ENCODE data around the gene CILP. TPM values are rescaled to one million over a fixed set of nuclear protein-coding genes. Genes with fewer than 3 reads are reported as not detected.

The CILP gene
- total RNA-seq, 2 experiments from 2014 or later = 0.06 TPM; not detected in 1

DNA sequence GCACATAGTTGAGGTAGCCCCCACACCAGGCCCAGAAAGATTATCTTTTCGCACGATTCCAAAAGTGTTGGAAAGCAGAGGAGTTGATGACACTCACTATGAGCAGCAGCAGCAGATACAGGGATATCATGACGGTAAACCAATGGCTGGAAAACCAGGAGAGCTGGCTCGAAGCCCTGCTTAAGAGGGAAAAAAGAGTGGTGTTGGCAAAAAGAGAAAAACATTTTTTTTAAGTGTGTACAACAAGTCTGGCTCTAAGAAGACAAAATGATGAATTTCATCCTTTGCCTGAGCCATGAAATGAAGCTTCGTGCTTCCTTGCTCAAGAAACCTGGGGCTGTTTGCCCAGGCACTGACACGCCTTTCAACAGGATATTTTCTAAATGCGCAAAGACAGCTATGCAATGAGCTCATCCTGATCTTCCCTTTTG is 48.1 kb upstream of the CILP start:
- CTCF ChIA-PET (ENCODE audit: unreplicated experiment) = no interaction called here

DNA sequence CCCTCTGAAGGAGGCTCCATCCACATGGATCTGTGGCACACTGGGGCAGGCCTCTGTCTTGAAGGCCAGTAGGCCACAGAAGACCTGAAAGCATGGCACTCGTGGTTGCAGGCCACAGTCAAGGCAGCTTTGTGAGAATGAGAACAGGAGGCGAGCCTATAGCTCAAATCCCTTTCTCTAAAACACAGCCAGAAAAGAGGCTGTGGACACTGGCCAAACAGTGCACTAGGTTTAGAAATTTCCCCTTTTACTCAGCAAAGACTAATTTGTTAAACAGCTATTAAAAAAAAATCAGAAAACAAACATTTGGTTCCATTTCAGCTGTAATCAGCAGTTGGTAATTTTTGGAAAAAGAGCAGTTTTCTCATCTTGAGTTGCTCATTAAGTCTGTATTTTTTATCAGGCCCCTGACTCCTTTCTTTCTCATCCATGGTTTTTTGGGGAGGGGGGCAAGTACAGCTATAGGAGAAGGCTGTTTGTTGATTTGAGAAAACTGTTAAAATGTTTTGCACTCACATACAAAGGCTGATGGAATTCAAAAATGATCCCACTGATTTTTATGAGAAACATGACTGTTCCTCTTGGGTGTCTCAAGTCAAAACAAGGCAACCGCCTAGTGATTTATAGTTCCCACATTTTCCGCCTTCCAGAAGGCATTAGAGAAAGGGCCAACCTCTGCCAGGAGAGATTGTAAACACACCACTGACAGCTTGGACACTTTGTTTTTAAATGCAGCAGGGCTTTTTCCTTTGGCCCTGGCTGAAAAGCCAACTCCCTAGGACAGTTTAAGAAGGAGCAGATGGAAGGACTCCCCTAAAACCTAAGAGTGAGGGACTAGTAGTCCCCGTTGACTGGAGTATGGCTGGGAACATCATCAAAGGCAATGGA is 47.3 kb upstream of the CILP start:
- Histone ChIP-seq H3K36me3 (ENCODE audit: insufficient read depth, low read length) (peaks cover 56% of the 10 kb centered on the region), H3K4me1 (ENCODE audit: insufficient read depth, low read length, poor library complexity, severe bottlenecking) (no peaks in the 10 kb centered on the region), H3K27ac (ENCODE audit: low read depth, low read length, poor library complexity, severe bottlenecking) (no peak overlapping the region), H3K9me2 (ENCODE audit: insufficient read depth, low read length) (no peaks in the 10 kb centered on the region), H2AFZ (ENCODE audit: low read length) (no peak overlapping the region), H3K4me2 (ENCODE audit: low read length) (no peak overlapping the region), H3K79me2 (ENCODE audit: insufficient read depth, low read depth, low read length) (no peaks in the 10 kb centered on the region), H3K9me3 (ENCODE audit: low read length) (no peaks in the 10 kb centered on the region), H4K20me1 (ENCODE audit: insufficient read depth, low read length) (no peaks in the 10 kb centered on the region), H3K4me3 (ENCODE audit: low read depth, low read length, poor library complexity, severe bottlenecking) (no peak overlapping the region)
- intact Hi-C loops (cut with micrococcal nuclease; ENCODE audit: unreplicated experiment) = no loop called here
- CTCF ChIA-PET (ENCODE audit: unreplicated experiment) = no interaction called here
- POLR2A ChIA-PET = interaction anchor here (0.8 to 0.9 kb wide), 2 partner anchors 13 to 903 kb away, joined by 4 read pairs; no protein-coding TSS in a partner anchor
- TF ChIP-seq, protein P1, sequence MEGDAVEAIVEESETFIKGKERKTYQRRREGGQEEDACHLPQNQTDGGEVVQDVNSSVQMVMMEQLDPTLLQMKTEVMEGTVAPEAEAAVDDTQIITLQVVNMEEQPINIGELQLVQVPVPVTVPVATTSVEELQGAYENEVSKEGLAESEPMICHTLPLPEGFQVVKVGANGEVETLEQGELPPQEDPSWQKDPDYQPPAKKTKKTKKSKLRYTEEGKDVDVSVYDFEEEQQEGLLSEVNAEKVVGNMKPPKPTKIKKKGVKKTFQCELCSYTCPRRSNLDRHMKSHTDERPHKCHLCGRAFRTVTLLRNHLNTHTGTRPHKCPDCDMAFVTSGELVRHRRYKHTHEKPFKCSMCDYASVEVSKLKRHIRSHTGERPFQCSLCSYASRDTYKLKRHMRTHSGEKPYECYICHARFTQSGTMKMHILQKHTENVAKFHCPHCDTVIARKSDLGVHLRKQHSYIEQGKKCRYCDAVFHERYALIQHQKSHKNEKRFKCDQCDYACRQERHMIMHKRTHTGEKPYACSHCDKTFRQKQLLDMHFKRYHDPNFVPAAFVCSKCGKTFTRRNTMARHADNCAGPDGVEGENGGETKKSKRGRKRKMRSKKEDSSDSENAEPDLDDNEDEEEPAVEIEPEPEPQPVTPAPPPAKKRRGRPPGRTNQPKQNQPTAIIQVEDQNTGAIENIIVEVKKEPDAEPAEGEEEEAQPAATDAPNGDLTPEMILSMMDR (conservative IDR thresholded peaks at IDR 0.05; ENCODE audit: low read length) = no peak
- BruUV-seq (replicated peaks) = TSS peak; percentile 82
- DNase-seq (ENCODE audit: low spot score) = no peak

More for the DNA sequence above, 48.1 kb upstream of the CILP start:
- Histone ChIP-seq H3K4me3 (ENCODE audit: low read depth, low read length, poor library complexity, severe bottlenecking) (no peak overlapping the region), H3K27ac (ENCODE audit: low read depth, low read length, poor library complexity, severe bottlenecking) (no peak overlapping the region), H3K4me1 (ENCODE audit: insufficient read depth, low read length, poor library complexity, severe bottlenecking) (no peaks in the 10 kb centered on the region), H4K20me1 (ENCODE audit: insufficient read depth, low read length) (no peaks in the 10 kb centered on the region), H3K4me2 (ENCODE audit: low read length) (no peak overlapping the region), H3K9me3 (ENCODE audit: low read length) (no peaks in the 10 kb centered on the region), H3K9me2 (ENCODE audit: insufficient read depth, low read length) (no peaks in the 10 kb centered on the region), H3K36me3 (ENCODE audit: insufficient read depth, low read length) (peaks cover 56% of the 10 kb centered on the region), H3K79me2 (ENCODE audit: insufficient read depth, low read depth, low read length) (no peaks in the 10 kb centered on the region), H2AFZ (ENCODE audit: low read length) (no peak overlapping the region)
- TF ChIP-seq, protein P1 (conservative IDR thresholded peaks at IDR 0.05; ENCODE audit: low read length) = no peak
- no peak for TF ChIP-seq EZH2phosphoT487 (IDR thresholded peaks at IDR 0.05; ENCODE audit: borderline replicate concordance, low read depth, low read length)
- intact Hi-C loops (cut with micrococcal nuclease; ENCODE audit: unreplicated experiment) = no loop called here
- POLR2A ChIA-PET = interaction anchor here (0.6 to 0.9 kb wide), 2 partner anchors 13 to 1991 kb away, joined by 3 to 4 read pairs; no protein-coding TSS in a partner anchor
- no peak for DNase-seq (ENCODE audit: low spot score)
- no TSS peak for BruUV-seq (replicated peaks)

Measured in OCI-LY7 (cell line).